H9 (cell line): ENCODE results near the gene HAUS7. TPM values are rescaled to one million over a fixed set of nuclear protein-coding genes. Genes with fewer than 3 reads are reported as not detected.

Source experiments
- DNase-seq: peaks from one replicate; pipeline ENCODE4 v3.0.0-alpha.2; 2017
- H2AFZ ChIP-seq: one replicate; pipeline ENCODE4 v1.6.1; 2013; ENCODE audit warnings: mild to moderate bottlenecking, low read length, control low read depth, moderate library complexity
- H2AK5ac ChIP-seq: 2 replicates; pipeline ENCODE4 v1.6.1; 2013; ENCODE audit warnings: low read length, control low read depth, mixed read lengths; ENCODE audit not compliant: insufficient read length
- H2BK120ac ChIP-seq: one replicate; pipeline ENCODE4 v1.6.1; 2013; ENCODE audit warnings: low read depth, mild to moderate bottlenecking, low read length, control low read depth, inconsistent platforms; ENCODE audit not compliant: poor library complexity, severe bottlenecking
- H2BK12ac ChIP-seq: 2 replicates; pipeline ENCODE4 v1.6.1; 2013; ENCODE audit warnings: low read length, control low read depth, mixed read lengths, low read depth; ENCODE audit not compliant: insufficient read length
- H2BK15ac ChIP-seq: 2 replicates; pipeline ENCODE4 v1.6.1; 2013; ENCODE audit warnings: low read depth, low read length, control low read depth
- H2BK20ac ChIP-seq: one replicate; pipeline ENCODE4 v1.6.1; 2013; ENCODE audit warnings: low read depth, mild to moderate bottlenecking, low read length, control low read depth, inconsistent platforms; ENCODE audit not compliant: poor library complexity, severe bottlenecking
- H2BK5ac ChIP-seq: 2 replicates; pipeline ENCODE4 v1.6.1; 2013; ENCODE audit warnings: low read length, control low read depth, mixed read lengths; ENCODE audit not compliant: insufficient read length
- H3K14ac ChIP-seq: 2 replicates; pipeline ENCODE4 v1.6.1; 2013; ENCODE audit warnings: low read length, control low read depth; ENCODE audit not compliant: insufficient read depth
- H3K18ac ChIP-seq: 2 replicates; pipeline ENCODE4 v1.6.1; 2013; ENCODE audit warnings: low read depth, mild to moderate bottlenecking, mixed read lengths, low read length, control low read depth; ENCODE audit not compliant: insufficient read length
- H3K23ac ChIP-seq: 2 replicates; pipeline ENCODE4 v1.6.1; 2013; ENCODE audit warnings: low read length, control low read depth, mixed read lengths, low read depth; ENCODE audit not compliant: insufficient read length
- H3K23me2 ChIP-seq: 2 replicates; pipeline ENCODE4 v1.6.1; 2013; ENCODE audit warnings: low read depth, mild to moderate bottlenecking, mixed read lengths, low read length, control low read depth; ENCODE audit not compliant: insufficient read length, poor library complexity, severe bottlenecking
- H3K27ac ChIP-seq: 2 replicates; pipeline ENCODE4 v1.5.1; 2013; ENCODE audit warnings: low read length, control low read depth, mixed read lengths, low read depth; ENCODE audit not compliant: insufficient read length
- H3K27me3 ChIP-seq: 2 replicates; pipeline ENCODE4 v1.6.1; 2013; ENCODE audit warnings: low read length, control low read depth, inconsistent platforms; ENCODE audit not compliant: insufficient read depth
- H3K4ac ChIP-seq: 2 replicates; pipeline ENCODE4 v1.6.1; 2013; ENCODE audit warnings: low read depth, mild to moderate bottlenecking, control low read depth, inconsistent platforms, low read length, moderate library complexity
- H3K4me1 ChIP-seq: 2 replicates; pipeline ENCODE4 v1.6.1; 2013; ENCODE audit warnings: low read length, control low read depth, inconsistent platforms; ENCODE audit not compliant: insufficient read depth
- H3K4me2 ChIP-seq: 2 replicates; pipeline ENCODE4 v1.6.1; 2013; ENCODE audit warnings: low read length, control low read depth, mixed read lengths; ENCODE audit not compliant: insufficient read length, insufficient read depth
- H3K56ac ChIP-seq: 2 replicates; pipeline ENCODE4 v1.6.1; 2013; ENCODE audit warnings: low read depth, mild to moderate bottlenecking, mixed read lengths, low read length, control low read depth; ENCODE audit not compliant: insufficient read length
- H3K79me1 ChIP-seq: 2 replicates; pipeline ENCODE4 v1.6.1; 2013; ENCODE audit warnings: low read depth, mild to moderate bottlenecking, moderate library complexity, low read length, control low read depth, inconsistent platforms; ENCODE audit not compliant: insufficient read depth, poor library complexity, severe bottlenecking
- H3K79me2 ChIP-seq: 2 replicates; pipeline ENCODE4 v1.6.1; 2013; ENCODE audit warnings: low read length, control low read depth, inconsistent platforms; ENCODE audit not compliant: insufficient read depth
- H3K9ac ChIP-seq: 2 replicates; pipeline ENCODE4 v1.6.1; 2013; ENCODE audit warnings: low read length, control low read depth, mixed read lengths; ENCODE audit not compliant: insufficient read length; ENCODE audit errors: extremely low read depth
- H3K9me3 ChIP-seq: one replicate; pipeline ENCODE4 v1.6.1; 2013; ENCODE audit warnings: low read depth, low read length, inconsistent platforms; ENCODE audit not compliant: control insufficient read depth
- H3T11ph ChIP-seq: one replicate; pipeline ENCODE4 v1.6.1; 2013; ENCODE audit warnings: mild to moderate bottlenecking, low read length, control low read depth, inconsistent platforms
- H4K20me1 ChIP-seq: one replicate; pipeline ENCODE4 v1.6.1; 2013; ENCODE audit not compliant: control insufficient read depth, insufficient read length, insufficient read depth
- H4K5ac ChIP-seq: 2 replicates; pipeline ENCODE4 v1.6.1; 2013; ENCODE audit warnings: low read depth, mild to moderate bottlenecking, mixed read lengths, low read length, control low read depth; ENCODE audit not compliant: insufficient read length
- H4K8ac ChIP-seq: replicated peaks from 2 replicates; pipeline ENCODE4 v1.6.1; 2013; ENCODE audit warnings: low read length, control low read depth, mixed read lengths, low read depth; ENCODE audit not compliant: insufficient read length
- H4K91ac ChIP-seq: 2 replicates; pipeline ENCODE4 v1.6.1; 2013; ENCODE audit warnings: low read depth, mild to moderate bottlenecking, moderate library complexity, mixed read lengths, low read length, control low read depth; ENCODE audit not compliant: insufficient read length
- H3K27ac Mint-ChIP-seq, 3 experiments: 2 replicates in 2 of 3; 3 replicates in 1 of 3; pipeline ENCODE4 v1.8.0; 2020 to 2021; ENCODE audit warnings: mixed read lengths in 3 of 3, mild to moderate bottlenecking in 1 of 3, moderate library complexity in 1 of 3
- H3K27me3 Mint-ChIP-seq: 2 replicates; pipeline ENCODE4 v1.8.0; 2021; ENCODE audit warnings: low read depth, mild to moderate bottlenecking, moderate library complexity, mixed read lengths
- H3K36me3 Mint-ChIP-seq, 3 experiments: 2 replicates in 2 of 3; 3 replicates in 1 of 3; pipeline ENCODE4 v1.8.0; 2020 to 2021; ENCODE audit warnings: low read depth in 3 of 3, mixed read lengths in 3 of 3; ENCODE audit not compliant: insufficient read depth in 1 of 3
- H3K4me1 Mint-ChIP-seq, 2 experiments: 2 replicates each; pipeline ENCODE4 v1.8.0; 2020; ENCODE audit warnings: mixed read lengths in 2 of 2
- H3K4me3 Mint-ChIP-seq, 2 experiments: 2 replicates in 1 of 2; 3 replicates in 1 of 2; pipeline ENCODE4 v1.8.0; 2020 to 2021; ENCODE audit warnings: mild to moderate bottlenecking in 2 of 2, mixed read lengths in 2 of 2, moderate library complexity in 1 of 2
- H3K9me3 Mint-ChIP-seq, 2 experiments: 2 replicates in 1 of 2; 3 replicates in 1 of 2; pipeline ENCODE4 v1.8.0; 2020; ENCODE audit warnings: mild to moderate bottlenecking in 2 of 2, mixed read lengths in 2 of 2, moderate library complexity in 1 of 2
- CTCF ChIP-seq: fragments of 200-600 bp; sonication (generic); conservative IDR thresholded peaks from 3 replicates; pipeline ENCODE4 v1.8.0; 2021; ENCODE audit warnings: antibody characterized with exemption, mild to moderate bottlenecking
- WGBS: extraction: QIAGEN DNeasy Blood & Tissue Kit; methylation state at CpG from one replicate; pipeline ENCODE4 v1.1.7; 2013; ENCODE audit warnings: missing lambda C conversion rate, low lambda C conversion rate, mixed read lengths; ENCODE audit not compliant: insufficient read length; ENCODE audit errors: extremely low coverage; 5-methylcytosine and 5-hydroxymethylcytosine counted together
- total RNA-seq: library from RNA; stranded (reverse); gene quantifications from 2 replicates; pipeline ENCODE4 v1.2.1, GENCODE V29; 2021

Gene HAUS7
- total RNA-seq, 1 experiment from 2014 or later = 45.3 TPM

- H3K4me1 Mint-ChIP-seq = no peaks in the 10 kb centered on the region
- H3K27me3 Mint-ChIP-seq = no peaks in the 10 kb centered on the region
- H2BK5ac ChIP-seq = no peak overlapping the region
- no peak overlapping the region for H3K9ac ChIP-seq
- H3K9me3 Mint-ChIP-seq = peaks cover 63 to 76% of the 10 kb centered on the region in 2 experiments
- no peak overlapping the region for H3K4me2 ChIP-seq
- H3K23me2 ChIP-seq = no peaks in the 10 kb centered on the region
- no peak overlapping the region for H3K4ac ChIP-seq
- no peak overlapping the region for H3K18ac ChIP-seq
- no peaks in the 10 kb centered on the region for H3K79me2 ChIP-seq
- no peak overlapping the region for H2AK5ac ChIP-seq
- H3K27ac ChIP-seq = no peak overlapping the region
- no peak overlapping the region for H3K4me3 Mint-ChIP-seq
- no peak overlapping the region for H2AFZ ChIP-seq
- no peak overlapping the region for H4K5ac ChIP-seq
- H3K9me3 ChIP-seq = peaks cover 35% of the 10 kb centered on the region
- no peak overlapping the region for H2BK120ac ChIP-seq
- H2BK20ac ChIP-seq = no peak overlapping the region
- H2BK15ac ChIP-seq = no peak overlapping the region
- H3T11ph ChIP-seq = no peak overlapping the region
- no peaks in the 10 kb centered on the region for H4K20me1 ChIP-seq
- no peak overlapping the region for H3K14ac ChIP-seq
- DNase-seq = no peak
- no CpG with 5 or more reads among the region's 8 CpGs for WGBS
- H2BK12ac ChIP-seq = no peak overlapping the region
- H3K56ac ChIP-seq = no peak overlapping the region
- no peak overlapping the region for H4K8ac ChIP-seq
- no peaks in the 10 kb centered on the region for H3K27me3 ChIP-seq
- TF ChIP-seq CTCF = no peak
- H3K79me1 ChIP-seq = no peaks in the 10 kb centered on the region
- peaks cover 16 to 36% (median 24%) of the 10 kb centered on the region in 3 experiments; a peak in 5 of 7 replicates for H3K36me3 Mint-ChIP-seq
- H3K27ac Mint-ChIP-seq = no peak overlapping the region
- no peaks in the 10 kb centered on the region for H3K4me1 ChIP-seq
- no peak overlapping the region for H4K91ac ChIP-seq
- H3K23ac ChIP-seq = no peak overlapping the region
These were observed 19.5 kb downstream of the HAUS7 start for GRCh38 chrX:153450949-153451277.
